Cardiac muscle cell (in vitro differentiated cells and primary cell): ENCODE measurements around the gene TBL1XR1. TPM values are rescaled to one million over a fixed set of nuclear protein-coding genes. Genes with fewer than 3 reads are reported as not detected.
"Not testable (repeated sequence)": the region's sequence is repeated elsewhere in the genome, so short reads cannot be mapped to it uniquely, and the experiment has no call there.

Source experiments
- DNase-seq, 2 donors: peaks; one replicate each; pipeline versions ENCODE4 v3.0.0 to v3.0.0-alpha.2; 2010 to 2017; ENCODE audit warnings: low read depth in 1 of 2, low spot score in 1 of 2
- H3K27ac ChIP-seq: fragments of 200-600 bp; sonication (generic); 2 replicates; pipeline ENCODE4 v1.5.1; 2016
- H3K27me3 ChIP-seq: fragments of 200-600 bp; sonication (generic); 2 replicates; pipeline ENCODE4 v1.6.0; 2016; ENCODE audit warnings: control low read depth
- H3K36me3 ChIP-seq: fragments of 200-600 bp; sonication (generic); 2 replicates; pipeline ENCODE4 v1.5.1; 2016; ENCODE audit warnings: control low read depth
- H3K4me1 ChIP-seq: fragments of 200-600 bp; sonication (generic); 2 replicates; pipeline ENCODE4 v1.8.1; 2017; ENCODE audit warnings: low read depth, mild to moderate bottlenecking, mixed run types
- H3K4me3 ChIP-seq: fragments of 200-600 bp; sonication (generic); 2 replicates; pipeline ENCODE4 v1.5.1; 2016; ENCODE audit warnings: mild to moderate bottlenecking
- H3K9me3 ChIP-seq: fragments of 200-600 bp; sonication (generic); 2 replicates; pipeline ENCODE4 v1.5.1; 2017; ENCODE audit warnings: low read depth, mild to moderate bottlenecking, control low read depth
- polyA plus RNA-seq: library from polyadenylated mRNA; unstranded; fragments of >200 nt; fragmentation: Nextera tagmentation; extraction: Ambion mirVana; gene quantifications from 2 replicates; pipeline ENCODE4 v1.2.1, GENCODE V29; 2016
- total RNA-seq: library from RNA; depleted of rRNA; stranded (reverse); fragments of >200 nt; gene quantifications from 2 replicates; pipeline ENCODE4 v1.2.3, GENCODE V29; 2016
- TF ChIP-seq, protein P1 (sequence below): IDR thresholded peaks from 2 replicates; pipeline ENCODE4 v1.5.1; 2012; ENCODE audit warnings: low read depth, mild to moderate bottlenecking, low read length

Gene TBL1XR1
- total and polyA plus RNA-seq, 2 experiments from 2014 or later = 23.7 to 81.7 TPM

DNA sequence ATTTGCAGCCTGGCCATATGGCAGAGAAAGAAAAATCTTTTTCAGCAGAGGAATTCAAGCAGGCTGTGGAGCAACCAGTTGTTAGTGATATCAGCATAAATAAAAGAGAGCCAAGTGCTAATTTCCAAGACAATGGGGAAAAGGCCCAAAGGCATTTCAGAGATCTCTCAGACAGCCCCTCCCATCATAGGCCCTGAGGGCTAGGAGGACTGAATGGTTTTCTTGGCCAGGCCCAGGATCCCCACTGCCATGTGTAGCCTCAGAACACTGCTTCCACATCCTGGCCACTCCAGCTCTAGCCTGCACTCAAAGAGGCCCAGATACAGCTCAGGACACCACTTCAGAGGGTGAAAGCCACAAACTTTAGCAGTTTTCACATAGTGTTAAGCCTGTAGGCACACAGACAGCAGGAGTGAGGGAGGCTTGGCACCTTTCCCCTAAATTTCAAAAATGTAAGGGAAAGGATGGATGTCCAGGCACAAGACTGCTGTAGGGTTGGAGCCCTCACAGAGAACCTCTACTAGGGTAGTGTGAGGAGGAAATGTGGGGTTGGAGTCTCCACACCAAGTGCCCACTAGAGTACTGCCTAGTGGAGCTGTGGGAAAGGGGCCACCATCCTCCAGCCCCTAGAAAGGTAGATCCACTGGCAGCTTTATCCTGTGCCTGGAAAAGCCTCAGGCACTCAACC is 191.4 kb downstream of the TBL1XR1 start:
- no peak for DNase-seq
- Histone ChIP-seq H3K27me3 (no peaks in the 10 kb centered on the region), H3K4me1 (no peaks in the 10 kb centered on the region), H3K27ac (no peak overlapping the region), H3K9me3 (no peaks in the 10 kb centered on the region), H3K36me3 (no peaks in the 10 kb centered on the region), H3K4me3 (no peak overlapping the region)
- TF ChIP-seq, protein P1, sequence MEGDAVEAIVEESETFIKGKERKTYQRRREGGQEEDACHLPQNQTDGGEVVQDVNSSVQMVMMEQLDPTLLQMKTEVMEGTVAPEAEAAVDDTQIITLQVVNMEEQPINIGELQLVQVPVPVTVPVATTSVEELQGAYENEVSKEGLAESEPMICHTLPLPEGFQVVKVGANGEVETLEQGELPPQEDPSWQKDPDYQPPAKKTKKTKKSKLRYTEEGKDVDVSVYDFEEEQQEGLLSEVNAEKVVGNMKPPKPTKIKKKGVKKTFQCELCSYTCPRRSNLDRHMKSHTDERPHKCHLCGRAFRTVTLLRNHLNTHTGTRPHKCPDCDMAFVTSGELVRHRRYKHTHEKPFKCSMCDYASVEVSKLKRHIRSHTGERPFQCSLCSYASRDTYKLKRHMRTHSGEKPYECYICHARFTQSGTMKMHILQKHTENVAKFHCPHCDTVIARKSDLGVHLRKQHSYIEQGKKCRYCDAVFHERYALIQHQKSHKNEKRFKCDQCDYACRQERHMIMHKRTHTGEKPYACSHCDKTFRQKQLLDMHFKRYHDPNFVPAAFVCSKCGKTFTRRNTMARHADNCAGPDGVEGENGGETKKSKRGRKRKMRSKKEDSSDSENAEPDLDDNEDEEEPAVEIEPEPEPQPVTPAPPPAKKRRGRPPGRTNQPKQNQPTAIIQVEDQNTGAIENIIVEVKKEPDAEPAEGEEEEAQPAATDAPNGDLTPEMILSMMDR = no peak

GRCh38 chr3:177000159-177000558 is 197.1 kb downstream of the TBL1XR1 start:
- H3K4me1 ChIP-seq = not testable (repeated sequence)

GRCh38 chr3:176995946-176996345 is 201.3 kb downstream of the TBL1XR1 start:
- no peak overlapping the region for H3K4me3 ChIP-seq
- no peaks in the 10 kb centered on the region for H3K27me3 ChIP-seq
- H3K36me3 ChIP-seq = no peaks in the 10 kb centered on the region
- DNase-seq = peak in 1 of 2 donors; percentile 61
- H3K27ac ChIP-seq = no peak overlapping the region
- H3K9me3 ChIP-seq = no peaks in the 10 kb centered on the region
- H3K4me1 ChIP-seq = peaks cover 4% of the 10 kb centered on the region
- TF ChIP-seq, protein P1 = no peak

More at GRCh38 chr3:177000159-177000558, 197.1 kb downstream of the TBL1XR1 start:
- DNase-seq, H3K36me3 ChIP-seq, H3K27me3 ChIP-seq, H3K27ac ChIP-seq, H3K9me3 ChIP-seq, H3K4me3 ChIP-seq: not testable (repeated sequence)

DNA sequence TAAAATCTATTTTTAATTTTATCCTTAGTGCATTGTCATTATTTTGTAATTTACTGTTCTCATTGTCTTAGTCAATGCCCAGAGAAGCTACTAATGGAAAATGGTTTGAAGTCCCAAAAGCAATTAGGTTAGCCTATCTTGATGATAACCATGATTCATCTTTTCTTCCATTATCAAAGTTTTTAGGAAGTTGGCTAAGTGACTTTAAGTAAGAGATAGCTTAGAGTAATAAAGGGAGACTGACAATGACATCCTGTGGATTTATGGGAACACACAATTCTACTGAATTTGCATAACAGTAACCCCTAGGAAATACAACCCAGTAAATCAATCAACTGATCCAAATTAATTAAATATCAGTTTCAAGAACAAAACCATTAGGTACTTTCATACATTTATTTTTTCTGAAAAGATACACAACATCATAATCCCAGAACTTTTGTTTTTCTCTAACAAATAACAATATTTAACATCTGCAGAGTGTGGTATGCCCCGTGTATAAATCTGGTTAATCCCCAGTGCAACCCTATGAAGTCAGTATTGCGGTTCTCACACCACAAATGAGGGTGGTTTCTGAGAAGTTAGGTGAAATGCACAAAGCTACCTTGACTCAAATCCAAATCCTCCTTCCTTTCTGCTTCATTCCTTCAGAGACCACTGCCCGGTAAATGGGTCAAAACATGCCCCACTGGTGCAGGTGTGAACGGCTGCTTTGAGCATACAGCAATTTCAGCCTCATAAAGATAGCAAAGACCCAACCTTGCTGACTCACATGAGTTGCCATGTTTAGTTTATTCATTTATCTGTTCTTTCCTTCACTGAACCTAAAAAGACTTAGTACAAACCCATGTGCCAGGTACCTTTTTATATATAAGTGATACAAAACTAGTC is 202.1 kb downstream of the TBL1XR1 start:
- Histone ChIP-seq H3K27ac (no peak overlapping the region), H3K9me3 (no peaks in the 10 kb centered on the region), H3K4me1 (peaks cover 4% of the 10 kb centered on the region), H3K36me3 (no peaks in the 10 kb centered on the region), H3K4me3 (no peak overlapping the region), H3K27me3 (no peaks in the 10 kb centered on the region)
- DNase-seq = no peak
- TF ChIP-seq, protein P1 = no peak

DNA sequence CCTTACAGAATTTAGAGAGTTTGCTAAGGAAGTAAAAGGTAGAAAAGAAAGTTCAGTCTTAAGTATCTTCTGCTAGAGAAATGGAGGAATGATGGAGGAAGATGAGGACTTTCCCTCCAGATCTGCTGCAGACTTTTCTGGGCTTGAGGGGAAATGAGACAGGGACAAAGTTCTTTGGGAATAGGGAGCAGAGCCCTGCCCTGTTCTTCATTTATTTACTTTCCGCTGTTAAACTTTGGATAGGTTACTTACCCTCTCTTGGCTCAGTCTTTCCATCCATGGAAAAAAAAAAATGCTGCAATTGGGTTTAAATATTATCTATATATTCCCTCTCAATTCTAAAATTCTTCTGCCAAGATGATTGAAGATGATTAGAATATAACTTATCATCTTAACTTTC is 202.9 kb downstream of the TBL1XR1 start:
- peaks cover 4% of the 10 kb centered on the region for H3K4me1 ChIP-seq
- H3K4me3 ChIP-seq = no peak overlapping the region
- H3K27ac ChIP-seq = no peak overlapping the region
- no peak for DNase-seq
- H3K9me3 ChIP-seq = no peaks in the 10 kb centered on the region
- H3K36me3 ChIP-seq = no peaks in the 10 kb centered on the region
- H3K27me3 ChIP-seq = no peaks in the 10 kb centered on the region
- TF ChIP-seq, protein P1 = no peak

- H3K27me3 ChIP-seq = no peaks in the 10 kb centered on the region
- H3K36me3 ChIP-seq = no peaks in the 10 kb centered on the region
- no peaks in the 10 kb centered on the region for H3K4me1 ChIP-seq
- H3K27ac ChIP-seq = no peak overlapping the region
- H3K9me3 ChIP-seq = no peaks in the 10 kb centered on the region
- H3K4me3 ChIP-seq = no peak overlapping the region
- no peak for DNase-seq
- TF ChIP-seq, protein P1 = no peak
These were observed 204.3 kb downstream of the TBL1XR1 start for GRCh38 chr3:176992978-176993377.
